ENCODE data around the gene DDR2. TPM values are rescaled to one million over a fixed set of nuclear protein-coding genes. Genes with fewer than 3 reads are reported as not detected.
"Not testable (repeated sequence)": the region's sequence is repeated elsewhere in the genome, so short reads cannot be mapped to it uniquely, and the experiment has no call there.

DDR2 gene
- total RNA-seq, result 10 to 100 TPM; 41.6 to 69.9 TPM

- no peaks in the 10 kb centered on the region for H3K27me3 ChIP-seq
- peak; percentile 93 for DNase-seq (ENCODE audit: low spot score)
- H3K4me1 ChIP-seq, result peaks cover 0 to 45% of the 10 kb centered on the region in 2 donors
- H3K27ac ChIP-seq, result peak within 1 kb of the TSS; percentile 90 to 96
- H3K36me3 ChIP-seq, result no peaks in the 10 kb centered on the region
- TF ChIP-seq CTCF (IDR thresholded peaks at IDR 0.05), result no peak
- no peaks in the 10 kb centered on the region for H3K9me3 ChIP-seq
- H3K4me3 ChIP-seq, result peak within 1 kb of the TSS; percentile 49 to 50
Measured at GRCh38 chr1:162632217-162632666, at the start of gene DDR2. TSS of gene DDR2 (plus strand) at chr1:162632464. CDS start at chr1:162719064, 86,600 bp downstream.

- H3K4me3 ChIP-seq; H3K9me3 ChIP-seq; H3K27me3 ChIP-seq; H3K27ac ChIP-seq; H3K4me1 ChIP-seq; DNase-seq (ENCODE audit: low spot score): not testable (repeated sequence)
- peaks cover 72% of the 10 kb centered on the region for H3K36me3 ChIP-seq
Measured at GRCh38 chr1:162582901-162583300, 49.4 kb upstream of the DDR2 start.

GRCh38 chr1:162585101-162585500 is 47.2 kb upstream of the DDR2 start:
- H3K4me3 ChIP-seq; H3K27ac ChIP-seq; H3K27me3 ChIP-seq; H3K9me3 ChIP-seq; H3K4me1 ChIP-seq; DNase-seq (ENCODE audit: low spot score): not testable (repeated sequence)
- H3K36me3 ChIP-seq, result peaks cover 70% of the 10 kb centered on the region

GRCh38 chr1:162587347-162587746 is 44.9 kb upstream of the DDR2 start:
- Histone ChIP-seq H3K27ac (no peak overlapping the region), H3K27me3 (no peaks in the 10 kb centered on the region), H3K4me3 (no peak overlapping the region), H3K9me3 (no peaks in the 10 kb centered on the region), H3K4me1 (no peaks in the 10 kb centered on the region), H3K36me3 (peaks cover 80% of the 10 kb centered on the region)
- no peak for TF ChIP-seq CTCF (IDR thresholded peaks at IDR 0.05)
- DNase-seq (ENCODE audit: low spot score), result no peak

GRCh38 chr1:162587761-162588260 is 44.5 kb upstream of the DDR2 start:
- Histone ChIP-seq H3K4me1 (no peaks in the 10 kb centered on the region), H3K27ac (no peak overlapping the region), H3K9me3 (no peaks in the 10 kb centered on the region), H3K36me3 (peaks cover 84% of the 10 kb centered on the region), H3K27me3 (no peaks in the 10 kb centered on the region), H3K4me3 (no peak overlapping the region)
- no peak for TF ChIP-seq CTCF (IDR thresholded peaks at IDR 0.05)
- no peak for DNase-seq (ENCODE audit: low spot score)

- H3K4me3 ChIP-seq, result no peak overlapping the region
- no peak for TF ChIP-seq CTCF (IDR thresholded peaks at IDR 0.05)
Measured at GRCh38 chr1:162590101-162590500, 42.2 kb upstream of the DDR2 start.

GRCh38 chr1:162590686-162591085 is 41.6 kb upstream of the DDR2 start:
- no peaks in the 10 kb centered on the region for H3K9me3 ChIP-seq
- H3K27me3 ChIP-seq, result no peaks in the 10 kb centered on the region
- no peak for DNase-seq (ENCODE audit: low spot score)
- H3K36me3 ChIP-seq, result peaks cover 85% of the 10 kb centered on the region
- H3K4me1 ChIP-seq, result no peaks in the 10 kb centered on the region
- H3K4me3 ChIP-seq, result no peak overlapping the region
- TF ChIP-seq CTCF (IDR thresholded peaks at IDR 0.05), result no peak
- H3K27ac ChIP-seq, result no peak overlapping the region

More at GRCh38 chr1:162590101-162590500, 42.2 kb upstream of the DDR2 start:
- DNase-seq (ENCODE audit: low spot score), result no peak
- Histone ChIP-seq H3K36me3 (peaks cover 86% of the 10 kb centered on the region), H3K9me3 (no peaks in the 10 kb centered on the region), H3K4me1 (no peaks in the 10 kb centered on the region), H3K27me3 (no peaks in the 10 kb centered on the region), H3K27ac (no peak overlapping the region)
